Memory B cell (primary cell): ENCODE data around the gene PYHIN1.

Source experiments
- ATAC-seq: fragments of 150-1000 bp; cut with Tn5 transposase; 2 replicates; pipeline ENCODE4 v1.10.0; 2021; ENCODE audit warnings: low read depth, mild to moderate bottlenecking, moderate library complexity
- DNase-seq, 2 donors: peaks; one replicate each; pipeline ENCODE4 v3.0.0; 2022; ENCODE audit warnings: low spot score in 2 of 2
- H3K27ac Mint-ChIP-seq: one replicate; pipeline ENCODE4 v1.8.0; 2022; ENCODE audit warnings: mild to moderate bottlenecking, moderate library complexity, mixed read lengths
- H3K27me3 Mint-ChIP-seq: one replicate; pipeline ENCODE4 v1.8.0; 2022; ENCODE audit warnings: mixed read lengths
- H3K36me3 Mint-ChIP-seq: one replicate; pipeline ENCODE4 v1.8.0; 2022; ENCODE audit warnings: mild to moderate bottlenecking, mixed read lengths
- H3K4me1 Mint-ChIP-seq: one replicate; pipeline ENCODE4 v1.8.0; 2022; ENCODE audit warnings: mixed read lengths
- H3K4me3 Mint-ChIP-seq: one replicate; pipeline ENCODE4 v1.8.0; 2022; ENCODE audit warnings: mild to moderate bottlenecking, moderate library complexity, mixed read lengths
- H3K9me3 Mint-ChIP-seq: one replicate; pipeline ENCODE4 v1.8.0; 2022; ENCODE audit warnings: mixed read lengths

Gene PYHIN1

GRCh38 chr1:159011751-159012150, 80.4 kb downstream of the PYHIN1 start:
- Mint-ChIP-seq H3K36me3 (peaks cover 32% of the 10 kb centered on the region), H3K4me1 (peaks cover 51% of the 10 kb centered on the region), H3K4me3 (peak overlapping the region; percentile 84), H3K27me3 (no peaks in the 10 kb centered on the region), H3K27ac (peak overlapping the region; percentile 60), H3K9me3 (no peaks in the 10 kb centered on the region)
- DNase-seq (no peak), ATAC-seq (no peak)

- H3K27me3 Mint-ChIP-seq = no peaks in the 10 kb centered on the region
- H3K27ac Mint-ChIP-seq = peak overlapping the region; percentile 90
- ATAC-seq (peak; percentile 14), DNase-seq (no peak)
- H3K36me3 Mint-ChIP-seq = peaks cover 36% of the 10 kb centered on the region
- peak overlapping the region; percentile 99 for H3K4me3 Mint-ChIP-seq
- no peaks in the 10 kb centered on the region for H3K9me3 Mint-ChIP-seq
- H3K4me1 Mint-ChIP-seq = peaks cover 47% of the 10 kb centered on the region
These were observed 81.1 kb downstream of the PYHIN1 start for GRCh38 chr1:159012495-159012894.

GRCh38 chr1:159014003-159014571, 82.7 kb downstream of the PYHIN1 start:
- Mint-ChIP-seq H3K4me3 (peak overlapping the region; percentile 99), H3K36me3 (peaks cover 44% of the 10 kb centered on the region), H3K27ac (peak overlapping the region; percentile 90), H3K27me3 (no peaks in the 10 kb centered on the region), H3K9me3 (no peaks in the 10 kb centered on the region), H3K4me1 (peaks cover 43% of the 10 kb centered on the region)
- no peak for ATAC-seq
- no peak for DNase-seq

- ATAC-seq (no peak), DNase-seq (no peak)
- Mint-ChIP-seq H3K27me3 (no peaks in the 10 kb centered on the region), H3K4me3 (peak overlapping the region; percentile 99), H3K4me1 (peaks cover 44% of the 10 kb centered on the region), H3K36me3 (peaks cover 48% of the 10 kb centered on the region), H3K9me3 (no peaks in the 10 kb centered on the region), H3K27ac (peak overlapping the region; percentile 90)
These were observed 83.5 kb downstream of the PYHIN1 start for GRCh38 chr1:159014851-159015250.

DNA sequence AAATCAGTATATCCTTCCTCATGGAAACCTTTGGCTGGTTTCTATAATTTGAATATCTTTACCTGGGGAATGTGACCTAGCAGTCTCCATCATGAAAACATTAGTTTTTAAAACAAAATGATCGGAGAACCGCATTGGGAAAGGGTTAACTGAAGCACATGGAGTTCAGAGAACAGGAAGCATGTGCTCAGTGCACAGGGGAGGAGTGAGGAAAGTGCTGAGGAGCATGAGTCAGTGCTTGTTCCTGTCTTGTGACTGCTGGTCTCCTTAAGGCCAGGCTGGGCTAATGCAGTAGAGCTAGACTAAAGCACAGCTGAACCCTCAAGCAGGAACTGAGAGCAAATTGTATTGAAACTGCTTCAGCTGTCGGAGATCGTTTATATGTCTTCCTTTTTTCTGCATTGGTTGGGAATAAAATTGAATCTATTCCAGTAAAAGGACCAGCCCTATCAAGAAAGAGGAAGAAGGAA, 84.1 kb downstream of the PYHIN1 start:
- Mint-ChIP-seq H3K9me3 (no peaks in the 10 kb centered on the region), H3K27ac (peak overlapping the region; percentile 90), H3K36me3 (peaks cover 52% of the 10 kb centered on the region), H3K4me1 (peaks cover 49% of the 10 kb centered on the region), H3K4me3 (peak overlapping the region; percentile 74), H3K27me3 (no peaks in the 10 kb centered on the region)
- peak; percentile 100 for ATAC-seq
- peak; percentile 39 to 64 for DNase-seq

DNA sequence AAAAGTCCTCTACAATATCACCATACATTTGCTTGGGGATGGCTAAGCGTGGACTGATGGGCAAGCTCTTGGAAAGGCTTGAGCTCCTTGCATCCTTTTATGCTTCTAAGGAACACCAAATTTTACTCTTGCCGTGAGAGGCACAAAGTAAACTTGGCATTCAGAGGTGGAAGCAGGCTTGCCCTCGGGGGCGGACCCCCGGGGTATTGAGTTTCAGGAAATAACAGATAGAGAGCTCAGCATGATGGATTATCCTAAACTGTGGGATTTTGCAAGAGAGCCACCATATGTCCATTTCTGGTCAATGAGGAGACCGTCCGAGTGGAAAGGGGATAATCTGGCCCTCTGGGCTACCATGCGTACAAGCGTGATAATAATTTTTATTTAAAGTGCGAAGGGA, 92.4 kb downstream of the PYHIN1 start:
- Mint-ChIP-seq H3K27ac (peak overlapping the region; percentile 68), H3K4me3 (no peak overlapping the region), H3K27me3 (no peaks in the 10 kb centered on the region), H3K4me1 (peaks cover 56% of the 10 kb centered on the region), H3K36me3 (peaks cover 54% of the 10 kb centered on the region), H3K9me3 (no peaks in the 10 kb centered on the region)
- DNase-seq (no peak), ATAC-seq (no peak)

DNA sequence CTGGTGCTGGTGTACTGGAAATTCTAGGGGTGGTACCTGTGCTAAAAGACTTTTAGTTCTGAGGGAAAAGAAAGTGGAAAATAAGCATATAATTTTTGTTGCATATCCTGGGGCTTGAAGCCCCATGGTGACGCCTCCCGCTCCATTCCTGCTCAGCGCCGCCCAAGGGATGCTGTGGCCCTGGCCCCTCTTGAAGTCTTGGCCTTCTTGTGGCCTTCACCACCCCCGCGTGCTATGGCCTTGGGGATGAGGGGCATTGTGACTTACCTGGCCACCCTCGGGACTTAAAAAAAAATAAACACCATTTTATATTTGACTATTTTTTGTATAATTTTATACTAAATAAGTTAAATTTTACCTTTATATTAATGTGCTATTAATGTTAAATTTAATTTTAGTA, 93.7 kb downstream of the PYHIN1 start:
- no peak overlapping the region for H3K4me3 Mint-ChIP-seq
- peak overlapping the region; percentile 79 for H3K27ac Mint-ChIP-seq
- H3K9me3 Mint-ChIP-seq = peaks cover 1% of the 10 kb centered on the region
- peaks cover 55% of the 10 kb centered on the region for H3K4me1 Mint-ChIP-seq
- H3K36me3 Mint-ChIP-seq = peaks cover 60% of the 10 kb centered on the region
- DNase-seq (no peak), ATAC-seq (no peak)
- H3K27me3 Mint-ChIP-seq = no peaks in the 10 kb centered on the region
